Activated CD8-positive, alpha-beta T cell treated with anti-CD3 and anti-CD28 coated beads for 36 hours (primary cell): ENCODE results near the gene COIL. TPM values are rescaled to one million over a fixed set of nuclear protein-coding genes. Genes with fewer than 3 reads are reported as not detected.

Source experiments
- ATAC-seq: fragments of 200-7000 bp; cut with Tn5 transposase; one replicate; pipeline ENCODE4 v1.10.0; 2021; ENCODE audit warnings: mild to moderate bottlenecking, moderate library complexity
- CTCF ChIA-PET: fragments of 350-600 bp; sonication (Branson Sonifier 250); formaldehyde crosslinking; loops from one replicate; lab custom pipeline; 2021; ENCODE audit warnings: antibody characterized with exemption; lab: Charles Lee
- POLR2A ChIA-PET: fragments of 350-600 bp; sonication (Branson Sonifier 250); formaldehyde crosslinking; loops from one replicate; lab custom pipeline; 2021; ENCODE audit warnings: antibody characterized with exemption; lab: Charles Lee
- DNase-seq: peaks from one replicate; pipeline ENCODE4 v3.0.0-alpha.2; 2020
- H3K27ac Mint-ChIP-seq: one replicate; pipeline ENCODE4 v1.8.0; 2021; ENCODE audit warnings: mild to moderate bottlenecking, mixed read lengths
- H3K27me3 Mint-ChIP-seq: one replicate; pipeline ENCODE4 v1.8.0; 2021; ENCODE audit warnings: mixed read lengths
- H3K36me3 Mint-ChIP-seq: one replicate; pipeline ENCODE4 v1.8.0; 2021; ENCODE audit warnings: low read depth, mixed read lengths
- H3K4me1 Mint-ChIP-seq: one replicate; pipeline ENCODE4 v1.8.0; 2021; ENCODE audit warnings: low read depth, mixed read lengths
- H3K4me3 Mint-ChIP-seq: one replicate; pipeline ENCODE4 v1.8.0; 2021; ENCODE audit warnings: mild to moderate bottlenecking, moderate library complexity, mixed read lengths
- H3K9me3 Mint-ChIP-seq: one replicate; pipeline ENCODE4 v1.8.0; 2021; ENCODE audit warnings: mixed read lengths
- CTCF ChIP-seq: fragments of 200-600 bp; IDR thresholded peaks from one replicate; pipeline ENCODE4 v1.8.0; 2022; ENCODE audit warnings: antibody characterized with exemption, mild to moderate bottlenecking
- intact Hi-C: fragments of 100-400 bp; cut with micrococcal nuclease; formaldehyde crosslinking; loops from one replicate; pipeline ENCODE4 v1.10.0; 2022
- total RNA-seq, 2 experiments: library from RNA; stranded (reverse); gene quantifications; one replicate each; pipeline ENCODE4 v1.2.3, GENCODE V29; 2021

The COIL gene
- total RNA-seq, 2 experiments from 2014 or later = 19.5 to 20.8 TPM

GRCh38 chr17:56912105-56912999, 48.5 kb downstream of the COIL start:
- CTCF ChIA-PET = interaction anchor here (1.0 to 2.4 kb wide), 5 partner anchors 11 to 93 kb away, joined by 3 to 9 read pairs (median 4); no protein-coding TSS in a partner anchor
- Mint-ChIP-seq H3K36me3 (peaks cover 48% of the 10 kb centered on the region), H3K4me1 (peaks cover 60% of the 10 kb centered on the region), H3K27me3 (no peaks in the 10 kb centered on the region), H3K9me3 (peaks cover 3% of the 10 kb centered on the region), H3K27ac (peak overlapping the region; percentile 97), H3K4me3 (peak overlapping the region; percentile 100)
- ATAC-seq (no peak), DNase-seq (no peak)
- no peak for TF ChIP-seq CTCF
- intact Hi-C loops = no loop called here
- POLR2A ChIA-PET = interaction anchor here (1.1 to 1.6 kb wide), 3 partner anchors 8 to 78 kb away, joined by 3 to 4 read pairs (median 4); partner anchors contain the start of genes C17orf67 and DGKE

GRCh38 chr17:56910509-56911235, 50.2 kb downstream of the COIL start:
- TF ChIP-seq CTCF = no peak
- POLR2A ChIA-PET = interaction anchor here (0.8 to 1.6 kb wide), 5 partner anchors 15 to 77 kb away, joined by 3 to 4 read pairs (median 3); partner anchors contain the start of genes C17orf67 and DGKE
- ATAC-seq = no peak
- peak overlapping the region; percentile 100 for H3K4me3 Mint-ChIP-seq
- H3K36me3 Mint-ChIP-seq = peaks cover 58% of the 10 kb centered on the region
- H3K27me3 Mint-ChIP-seq = no peaks in the 10 kb centered on the region
- H3K4me1 Mint-ChIP-seq = peaks cover 46% of the 10 kb centered on the region
- H3K9me3 Mint-ChIP-seq = no peaks in the 10 kb centered on the region
- intact Hi-C loops = no loop called here
- no peak for DNase-seq
- CTCF ChIA-PET = interaction anchor here (1.2 to 2.9 kb wide), 3 partner anchors 18 to 91 kb away, joined by 3 to 8 read pairs (median 4); no protein-coding TSS in a partner anchor
- H3K27ac Mint-ChIP-seq = peak overlapping the region; percentile 30

- ATAC-seq = no peak
- peaks cover 40% of the 10 kb centered on the region for H3K4me1 Mint-ChIP-seq
- no peaks in the 10 kb centered on the region for H3K9me3 Mint-ChIP-seq
- H3K36me3 Mint-ChIP-seq = peaks cover 60% of the 10 kb centered on the region
- peak overlapping the region; percentile 100 for H3K4me3 Mint-ChIP-seq
- no peak overlapping the region for H3K27ac Mint-ChIP-seq
- no peaks in the 10 kb centered on the region for H3K27me3 Mint-ChIP-seq
- no peak for TF ChIP-seq CTCF
- DNase-seq = no peak
- ChIA-PET POLR2A (interaction anchor here (1.0 to 1.8 kb wide), 3 partner anchors 15 to 75 kb away, joined by 3 to 5 read pairs (median 3); no protein-coding TSS in a partner anchor), CTCF (interaction anchor here (1.2 to 2.9 kb wide), 3 partner anchors 18 to 90 kb away, joined by 3 to 8 read pairs (median 3); no protein-coding TSS in a partner anchor)
- intact Hi-C loops = no loop called here
Observed at GRCh38 chr17:56909742-56910508, 50.9 kb downstream of the COIL start.

GRCh38 chr17:56908001-56908542, 52.8 kb downstream of the COIL start:
- POLR2A ChIA-PET = no interaction called here
- peak; percentile 65 for ATAC-seq
- DNase-seq = peak; percentile 56
- intact Hi-C loops = no loop called here
- Mint-ChIP-seq H3K4me3 (no peak overlapping the region), H3K27me3 (no peaks in the 10 kb centered on the region), H3K9me3 (no peaks in the 10 kb centered on the region), H3K27ac (peak overlapping the region; percentile 74), H3K36me3 (peaks cover 70% of the 10 kb centered on the region), H3K4me1 (peaks cover 40% of the 10 kb centered on the region)
- TF ChIP-seq CTCF = no peak
- CTCF ChIA-PET = interaction anchor here (1.4 to 2.9 kb wide), 3 partner anchors 16 to 88 kb away, joined by 5 to 8 read pairs (median 6); no protein-coding TSS in a partner anchor
